Measurements from ENCODE around the gene TMEM120A.

TMEM120A gene

GRCh38 chr7:75979759-75980429, 14.5 kb downstream of the TMEM120A start:
- no peak overlapping the region for H3K27ac ChIP-seq (ENCODE audit: low read depth, low read length, severe bottlenecking)
- H3K9me3 ChIP-seq (ENCODE audit: control insufficient read depth, low read length), result no peaks in the 10 kb centered on the region
- H3K36me3 ChIP-seq (ENCODE audit: control insufficient read depth, insufficient read depth, low read length), result peaks cover 49% of the 10 kb centered on the region
- WGBS, 2 experiments (ENCODE audit: insufficient coverage in 2 of 2), result 91 to 98% methylated on average over 11 to 17 of the region's 22 CpGs
- no peak overlapping the region for H3K4me3 ChIP-seq (ENCODE audit: extremely low read depth, insufficient read depth, low read length, poor library complexity, severe bottlenecking)
- no peaks in the 10 kb centered on the region for H3K4me1 ChIP-seq (ENCODE audit: control insufficient read depth, insufficient read depth, low read length, poor library complexity, severe bottlenecking)

DNA sequence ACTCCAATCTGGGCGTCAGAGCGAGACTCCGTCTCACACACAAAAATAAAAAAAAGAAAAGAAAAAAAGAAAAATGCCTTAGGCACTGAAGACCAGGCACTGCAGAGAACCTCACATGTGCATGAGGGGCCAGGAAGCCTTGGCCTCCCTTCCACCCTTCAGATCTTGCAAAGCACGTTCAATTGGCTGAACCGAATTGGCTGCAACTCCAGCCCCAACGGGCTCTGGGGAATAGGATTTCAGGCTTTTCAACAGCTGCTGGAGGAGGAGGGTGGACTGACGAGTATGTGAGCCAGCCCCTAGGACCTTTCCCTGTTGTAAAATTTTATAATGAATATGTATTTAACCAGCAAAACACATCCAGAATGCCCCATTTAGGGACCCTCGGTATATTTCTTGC, 16.7 kb downstream of the TMEM120A start:
- Histone ChIP-seq H3K36me3 (ENCODE audit: control insufficient read depth, insufficient read depth, low read length) (peaks cover 44% of the 10 kb centered on the region), H3K4me1 (ENCODE audit: control insufficient read depth, insufficient read depth, low read length, poor library complexity, severe bottlenecking) (no peaks in the 10 kb centered on the region), H3K4me3 (ENCODE audit: extremely low read depth, insufficient read depth, low read length, poor library complexity, severe bottlenecking) (no peak overlapping the region), H3K9me3 (ENCODE audit: control insufficient read depth, low read length) (no peaks in the 10 kb centered on the region), H3K27ac (ENCODE audit: low read depth, low read length, severe bottlenecking) (no peak overlapping the region)
- WGBS, 2 experiments (ENCODE audit: insufficient coverage in 2 of 2), result 87 to 100% methylated on average over 1 to 3 of the region's 8 CpGs

- H3K9me3 ChIP-seq (ENCODE audit: control insufficient read depth, low read length), result no peaks in the 10 kb centered on the region
- 89 to 92% methylated on average over 17 to 18 of the region's 19 CpGs for WGBS, 2 experiments (ENCODE audit: insufficient coverage in 2 of 2)
- H3K4me1 ChIP-seq (ENCODE audit: control insufficient read depth, insufficient read depth, low read length, poor library complexity, severe bottlenecking), result peaks cover 4% of the 10 kb centered on the region
- H3K4me3 ChIP-seq (ENCODE audit: extremely low read depth, insufficient read depth, low read length, poor library complexity, severe bottlenecking), result no peak overlapping the region
- H3K36me3 ChIP-seq (ENCODE audit: control insufficient read depth, insufficient read depth, low read length), result peaks cover 30% of the 10 kb centered on the region
- H3K27ac ChIP-seq (ENCODE audit: low read depth, low read length, severe bottlenecking), result no peak overlapping the region
Observed at GRCh38 chr7:75971961-75972763, 22.2 kb downstream of the TMEM120A start.

DNA sequence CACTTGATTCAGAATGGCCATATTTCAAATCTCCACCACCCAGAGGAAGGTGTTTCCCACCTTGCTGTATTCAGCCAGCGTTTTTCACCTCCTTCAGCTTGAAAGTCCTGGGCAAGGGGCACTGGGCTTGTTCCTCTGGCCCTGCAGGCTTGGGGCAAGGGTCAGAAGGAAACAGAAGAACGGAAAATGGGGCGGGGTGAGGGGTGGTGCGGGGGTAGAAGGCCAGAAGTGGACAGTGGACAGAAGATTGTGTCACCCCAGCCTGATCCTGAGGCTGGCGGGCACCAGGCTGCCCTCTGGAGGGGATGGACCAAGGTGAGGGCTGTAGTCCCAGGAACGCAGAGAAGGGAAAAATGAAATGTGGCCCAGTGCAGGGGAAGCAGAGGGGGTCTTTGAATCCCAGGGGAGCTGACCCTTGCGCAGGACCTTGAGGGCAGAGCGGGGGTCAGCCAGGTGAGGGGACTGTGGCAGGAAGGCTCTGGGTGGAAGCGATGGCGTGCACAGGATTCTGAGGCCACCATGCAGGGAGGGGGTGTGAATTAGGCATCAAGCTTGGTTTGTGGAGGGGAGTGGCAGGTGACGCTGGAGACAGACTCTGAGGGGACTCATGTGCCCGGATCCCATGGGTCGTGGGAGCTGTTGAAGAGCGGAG, 23.0 kb downstream of the TMEM120A start:
- Histone ChIP-seq H3K27ac (ENCODE audit: low read depth, low read length, severe bottlenecking) (no peak overlapping the region), H3K4me3 (ENCODE audit: extremely low read depth, insufficient read depth, low read length, poor library complexity, severe bottlenecking) (no peak overlapping the region), H3K36me3 (ENCODE audit: control insufficient read depth, insufficient read depth, low read length) (peaks cover 30% of the 10 kb centered on the region), H3K4me1 (ENCODE audit: control insufficient read depth, insufficient read depth, low read length, poor library complexity, severe bottlenecking) (peaks cover 4% of the 10 kb centered on the region), H3K9me3 (ENCODE audit: control insufficient read depth, low read length) (no peaks in the 10 kb centered on the region)
- 91 to 96% methylated on average over 9 to 13 of the region's 14 CpGs for WGBS, 2 experiments (ENCODE audit: insufficient coverage in 2 of 2)

DNA sequence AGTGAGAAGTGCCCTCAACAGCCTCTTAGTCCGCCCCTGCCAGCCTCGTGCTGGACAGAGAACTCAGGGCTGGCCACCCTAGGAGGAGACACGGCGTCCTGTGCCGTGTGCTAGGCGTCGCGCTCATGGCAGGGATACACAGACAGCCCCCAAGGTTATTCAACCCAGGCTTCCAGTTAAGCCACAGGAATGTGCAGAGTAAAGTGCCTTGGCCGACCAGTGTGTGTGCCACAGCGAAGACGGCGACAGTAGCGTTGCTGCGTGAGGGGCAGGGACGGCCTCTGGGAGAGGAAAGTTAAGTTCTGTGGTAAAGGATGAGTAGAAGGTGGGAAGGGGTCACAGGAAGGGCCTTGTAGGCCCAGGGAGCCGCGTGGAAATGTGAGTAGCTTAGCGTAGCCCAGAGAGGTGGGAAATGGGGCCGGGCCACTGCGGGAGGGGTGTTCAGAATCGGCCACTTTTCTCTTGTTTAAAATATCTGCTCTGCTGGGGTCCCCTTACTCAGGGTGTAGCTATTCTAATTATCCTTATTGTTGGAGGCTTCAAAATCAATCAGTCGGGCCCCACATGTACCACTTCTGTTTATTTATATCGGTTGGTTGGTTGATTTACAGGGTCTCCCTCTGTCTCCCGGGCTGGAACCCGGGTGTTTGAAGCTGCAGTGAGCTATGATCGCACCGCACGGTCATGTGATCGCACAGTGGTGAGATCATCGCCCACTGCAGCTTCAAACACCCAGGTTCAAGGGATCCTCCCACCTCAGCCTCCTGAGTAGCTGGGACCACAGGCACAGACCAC, 24.5 kb downstream of the TMEM120A start:
- 93 to 97% methylated on average over 19 to 29 of the region's 30 CpGs for WGBS, 2 experiments (ENCODE audit: insufficient coverage in 2 of 2)
- Histone ChIP-seq H3K9me3 (ENCODE audit: control insufficient read depth, low read length) (no peaks in the 10 kb centered on the region), H3K4me3 (ENCODE audit: extremely low read depth, insufficient read depth, low read length, poor library complexity, severe bottlenecking) (no peak overlapping the region), H3K27ac (ENCODE audit: low read depth, low read length, severe bottlenecking) (no peak overlapping the region), H3K36me3 (ENCODE audit: control insufficient read depth, insufficient read depth, low read length) (peaks cover 35% of the 10 kb centered on the region), H3K4me1 (ENCODE audit: control insufficient read depth, insufficient read depth, low read length, poor library complexity, severe bottlenecking) (peaks cover 4% of the 10 kb centered on the region)

DNA sequence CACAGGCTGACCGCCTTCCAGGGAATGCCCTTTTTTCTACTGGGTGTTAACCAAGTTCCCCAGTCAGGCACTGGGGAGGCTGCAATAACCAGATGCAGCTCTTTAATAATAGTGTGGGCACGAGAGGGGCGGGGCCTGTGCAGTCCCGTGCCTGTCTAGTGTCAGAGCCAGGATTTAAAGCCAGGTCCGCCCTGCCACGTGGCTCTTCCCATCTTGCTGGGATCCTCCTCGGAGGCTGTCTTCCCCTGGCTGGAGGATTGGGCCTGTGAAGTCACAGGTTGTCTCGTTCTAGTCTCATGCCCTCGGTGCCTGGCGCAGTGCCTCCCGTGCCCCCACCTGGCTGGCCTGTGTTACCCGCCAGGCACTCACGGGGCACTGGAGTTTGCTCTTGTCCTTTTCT, 25.2 kb downstream of the TMEM120A start:
- 96 to 97% methylated on average over 12 to 13 of the region's 13 CpGs for WGBS, 2 experiments (ENCODE audit: insufficient coverage in 2 of 2)
- Histone ChIP-seq H3K36me3 (ENCODE audit: control insufficient read depth, insufficient read depth, low read length) (peaks cover 34% of the 10 kb centered on the region), H3K27ac (ENCODE audit: low read depth, low read length, severe bottlenecking) (no peak overlapping the region), H3K4me3 (ENCODE audit: extremely low read depth, insufficient read depth, low read length, poor library complexity, severe bottlenecking) (no peak overlapping the region), H3K4me1 (ENCODE audit: control insufficient read depth, insufficient read depth, low read length, poor library complexity, severe bottlenecking) (peaks cover 4% of the 10 kb centered on the region), H3K9me3 (ENCODE audit: control insufficient read depth, low read length) (no peaks in the 10 kb centered on the region)

GRCh38 chr7:75968561-75969001, 25.8 kb downstream of the TMEM120A start:
- peaks cover 30% of the 10 kb centered on the region for H3K36me3 ChIP-seq (ENCODE audit: control insufficient read depth, insufficient read depth, low read length)
- 96 to 100% methylated on average over 9 to 12 of the region's 12 CpGs for WGBS, 2 experiments (ENCODE audit: insufficient coverage in 2 of 2)
- no peak overlapping the region for H3K4me3 ChIP-seq (ENCODE audit: extremely low read depth, insufficient read depth, low read length, poor library complexity, severe bottlenecking)
- no peaks in the 10 kb centered on the region for H3K9me3 ChIP-seq (ENCODE audit: control insufficient read depth, low read length)
- no peak overlapping the region for H3K27ac ChIP-seq (ENCODE audit: low read depth, low read length, severe bottlenecking)
- peaks cover 4% of the 10 kb centered on the region for H3K4me1 ChIP-seq (ENCODE audit: control insufficient read depth, insufficient read depth, low read length, poor library complexity, severe bottlenecking)

- H3K4me3 ChIP-seq (ENCODE audit: extremely low read depth, insufficient read depth, low read length, poor library complexity, severe bottlenecking), result no peak overlapping the region
- H3K9me3 ChIP-seq (ENCODE audit: control insufficient read depth, low read length), result no peaks in the 10 kb centered on the region
- peaks cover 28% of the 10 kb centered on the region for H3K36me3 ChIP-seq (ENCODE audit: control insufficient read depth, insufficient read depth, low read length)
- WGBS, 2 experiments (ENCODE audit: insufficient coverage in 2 of 2), result 85 to 88% methylated on average over 9 to 10 of the region's 10 CpGs
- peaks cover 4% of the 10 kb centered on the region for H3K4me1 ChIP-seq (ENCODE audit: control insufficient read depth, insufficient read depth, low read length, poor library complexity, severe bottlenecking)
- H3K27ac ChIP-seq (ENCODE audit: low read depth, low read length, severe bottlenecking), result no peak overlapping the region
Observed at GRCh38 chr7:75968012-75968411, 26.4 kb downstream of the TMEM120A start.

DNA sequence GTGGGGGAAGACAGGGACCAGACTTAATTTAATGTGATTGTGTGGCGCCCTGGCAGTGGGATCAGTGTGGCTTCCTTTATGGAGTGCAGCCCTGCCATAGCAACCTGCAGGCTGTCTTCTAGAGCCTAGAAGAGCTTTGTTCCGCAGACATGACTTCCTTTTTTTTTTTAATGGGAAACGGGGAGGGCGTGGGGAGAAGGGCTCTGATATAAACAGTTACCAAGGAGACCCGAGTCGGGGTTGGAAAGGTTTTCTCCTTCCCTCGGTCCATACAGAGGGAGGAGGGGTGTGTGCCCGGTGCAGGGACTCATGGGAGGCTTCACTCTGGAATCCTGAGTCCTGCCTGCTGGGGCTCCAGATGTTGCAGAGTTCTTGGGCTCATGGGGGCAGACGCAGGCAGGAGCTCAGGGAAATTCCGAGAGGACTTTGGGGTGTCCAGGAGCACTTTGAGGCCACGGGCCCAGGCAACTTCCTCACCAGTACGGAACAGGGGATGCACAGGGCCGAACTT, 26.9 kb downstream of the TMEM120A start:
- Histone ChIP-seq H3K36me3 (ENCODE audit: control insufficient read depth, insufficient read depth, low read length) (peaks cover 24% of the 10 kb centered on the region), H3K4me3 (ENCODE audit: extremely low read depth, insufficient read depth, low read length, poor library complexity, severe bottlenecking) (no peak overlapping the region), H3K9me3 (ENCODE audit: control insufficient read depth, low read length) (no peaks in the 10 kb centered on the region), H3K4me1 (ENCODE audit: control insufficient read depth, insufficient read depth, low read length, poor library complexity, severe bottlenecking) (peaks cover 4% of the 10 kb centered on the region), H3K27ac (ENCODE audit: low read depth, low read length, severe bottlenecking) (no peak overlapping the region)
- WGBS, 2 experiments (ENCODE audit: insufficient coverage in 2 of 2), result 87 to 94% methylated on average over 9 to 10 of the region's 13 CpGs

GRCh38 chr7:75967055-75967454, 27.3 kb downstream of the TMEM120A start:
- 88 to 96% methylated on average over 9 to 10 of the region's 11 CpGs for WGBS, 2 experiments (ENCODE audit: insufficient coverage in 2 of 2)
- peaks cover 4% of the 10 kb centered on the region for H3K4me1 ChIP-seq (ENCODE audit: control insufficient read depth, insufficient read depth, low read length, poor library complexity, severe bottlenecking)
- H3K27ac ChIP-seq (ENCODE audit: low read depth, low read length, severe bottlenecking), result no peak overlapping the region
- H3K9me3 ChIP-seq (ENCODE audit: control insufficient read depth, low read length), result no peaks in the 10 kb centered on the region
- H3K4me3 ChIP-seq (ENCODE audit: extremely low read depth, insufficient read depth, low read length, poor library complexity, severe bottlenecking), result no peak overlapping the region
- peaks cover 22% of the 10 kb centered on the region for H3K36me3 ChIP-seq (ENCODE audit: control insufficient read depth, insufficient read depth, low read length)

All from mesodermal cell (in vitro differentiated cells).